ENCODE measurements around the gene ELOB. TPM values are rescaled to one million over a fixed set of nuclear protein-coding genes. Genes with fewer than 3 reads are reported as not detected.

Gene ELOB
- total RNA-seq, 1 experiment from 2014 or later: 175 TPM

GRCh38 chr16:2783581-2784357 lies 6.7 kb upstream of the ELOB start:
- CTCF ChIA-PET: interaction anchor here (0.6 to 1.0 kb wide), 2 partner anchors 38 to 46 kb away, joined by 3 to 4 read pairs; partner anchors contain the start of gene ZG16B
- Mint-ChIP-seq H3K4me3 (ENCODE audit: unreplicated experiment) (no peak overlapping the region), H3K9me3 (ENCODE audit: unreplicated experiment) (no peaks in the 10 kb centered on the region), H3K27ac (ENCODE audit: unreplicated experiment) (peak overlapping the region; percentile 59), H3K4me1 (ENCODE audit: low read depth, unreplicated experiment) (peaks cover 6% of the 10 kb centered on the region), H3K36me3 (ENCODE audit: insufficient read depth, unreplicated experiment) (no peaks in the 10 kb centered on the region), H3K27me3 (ENCODE audit: insufficient read depth, unreplicated experiment) (no peaks in the 10 kb centered on the region)
- no peak for TF ChIP-seq CTCF (IDR thresholded peaks at IDR 0.05; ENCODE audit: insufficient read depth in 1 of 2, low read depth in 1 of 2, low read length in 1 of 2, severe bottlenecking in 1 of 2, unreplicated experiment in 1 of 2)
- no peaks in the 10 kb centered on the region for H3K27me3 ChIP-seq (replicated peaks; ENCODE audit: control insufficient read depth, insufficient read depth, low read length)
- POLR2A ChIA-PET: no interaction called here
- no peaks in the 10 kb centered on the region for H3K36me3 ChIP-seq (ENCODE audit: control insufficient read depth, insufficient read depth, low read length)
- intact Hi-C loops (cut with micrococcal nuclease; ENCODE audit: unreplicated experiment): loop anchor here (1.0 to 2.0 kb wide), 2 partner anchors 39 to 85 kb away; no protein-coding TSS in a partner anchor
- no peak for DNase-seq
- BruUV-seq (replicated peaks): no TSS peak
- H3K4me3 ChIP-seq (ENCODE audit: low read depth, low read length): no peak overlapping the region
- peaks cover 3% of the 10 kb centered on the region for H3K4me1 ChIP-seq
- H3K9me3 ChIP-seq: no peaks in the 10 kb centered on the region

GRCh38 chr16:2782583-2783351 lies 5.7 kb upstream of the ELOB start:
- ChIA-PET POLR2A (no interaction called here), CTCF (interaction anchor here (0.6 kb wide), 1 partner anchor 376 kb away, joined by 6 read pairs; no protein-coding TSS in a partner anchor)
- TF ChIP-seq CTCF (IDR thresholded peaks at IDR 0.05; ENCODE audit: insufficient read depth in 1 of 2, low read depth in 1 of 2, low read length in 1 of 2, severe bottlenecking in 1 of 2, unreplicated experiment in 1 of 2): peak in 1 of 2 experiments; percentile 28
- Mint-ChIP-seq H3K36me3 (ENCODE audit: insufficient read depth, unreplicated experiment) (peaks cover 6% of the 10 kb centered on the region), H3K27ac (ENCODE audit: unreplicated experiment) (peak overlapping the region; percentile 59), H3K27me3 (ENCODE audit: insufficient read depth, unreplicated experiment) (no peaks in the 10 kb centered on the region), H3K4me3 (ENCODE audit: unreplicated experiment) (no peak overlapping the region), H3K9me3 (ENCODE audit: unreplicated experiment) (no peaks in the 10 kb centered on the region), H3K4me1 (ENCODE audit: low read depth, unreplicated experiment) (peaks cover 6% of the 10 kb centered on the region)
- intact Hi-C loops (cut with micrococcal nuclease; ENCODE audit: unreplicated experiment): loop anchor here (1.0 to 2.0 kb wide), 2 partner anchors 40 to 86 kb away; no protein-coding TSS in a partner anchor
- BruUV-seq (replicated peaks): no TSS peak
- DNase-seq: peak in 1 of 2 experiments; percentile 45
- Histone ChIP-seq H3K4me3 (ENCODE audit: low read depth, low read length) (no peak overlapping the region), H3K36me3 (ENCODE audit: control insufficient read depth, insufficient read depth, low read length) (no peaks in the 10 kb centered on the region), H3K27me3 (replicated peaks; ENCODE audit: control insufficient read depth, insufficient read depth, low read length) (no peaks in the 10 kb centered on the region), H3K4me1 (peaks cover 7% of the 10 kb centered on the region), H3K9me3 (no peaks in the 10 kb centered on the region)
